GM12878 (cell line): ENCODE data around the gene SYN1.
A peak's percentile ranks its signal among the peaks of the same experiment; 100 is the strongest.

Experiments
- CTCF ChIP-seq, 3 experiments: IDR thresholded peaks in 2 of 3; conservative IDR thresholded peaks in 1 of 3; 2 replicates each; pipeline ENCODE4 v1.5.1; 2011; ENCODE audit warnings: low read depth in 3 of 3, low read length in 3 of 3, mild to moderate bottlenecking in 3 of 3, control low read depth in 2 of 3, moderate library complexity in 2 of 3, inconsistent platforms in 1 of 3, mixed read lengths in 1 of 3; ENCODE audit not compliant: control insufficient read depth in 2 of 3, insufficient read depth in 1 of 3; ENCODE audit errors: extremely low read depth in 1 of 3
- MAX ChIP-seq: IDR thresholded peaks from 2 replicates; pipeline ENCODE4 v1.6.1; 2012; ENCODE audit warnings: low read depth, low read length, improper control_type of control experiment
- POLR2A ChIP-seq: IDR thresholded peaks from 2 replicates; pipeline ENCODE4 v1.6.1; 2011; ENCODE audit warnings: low read depth, mild to moderate bottlenecking, low read length
- POLR2AphosphoS5 ChIP-seq: IDR thresholded peaks from 2 replicates; pipeline ENCODE4 v1.6.1; 2011; ENCODE audit warnings: mild to moderate bottlenecking, low read length, inconsistent platforms
- USF1 ChIP-seq: IDR thresholded peaks from 2 replicates; pipeline ENCODE4 v1.6.1; 2011; ENCODE audit warnings: borderline replicate concordance, low read depth, mild to moderate bottlenecking, moderate library complexity, mixed read lengths, low read length; ENCODE audit not compliant: insufficient read depth; ENCODE audit errors: extremely low read length
- YY1 ChIP-seq: IDR thresholded peaks from 2 replicates; pipeline ENCODE4 v1.6.1; 2011; ENCODE audit warnings: low read depth, mild to moderate bottlenecking, low read length

- TF ChIP-seq MAX (no peak), CTCF (IDR thresholded peaks at IDR 0.05 in 2 of 3, conservative IDR thresholded peaks at IDR 0.05 in 1 of 3; ENCODE audit: control insufficient read depth in 2 of 3, extremely low read depth in 1 of 3, insufficient read depth in 1 of 3, low read depth in 3 of 3, low read length in 3 of 3) (peak; percentile 34 to 54 (median 36); a peak in 5 of 6 replicates), POLR2AphosphoS5 (no peak), POLR2A (no peak), YY1 (peak; percentile 68), USF1 (no peak)
Observed at GRCh38 chrX:47628982-47629381, 9.3 kb upstream of the SYN1 start.
